Measurements from ENCODE around the gene TEX35. TPM values are rescaled to one million over a fixed set of nuclear protein-coding genes. Genes with fewer than 3 reads are reported as not detected.

TEX35 gene
- total RNA-seq, 2 experiments from 2014 or later: not detected

GRCh38 chr1:178486100-178487069 lies 26.5 kb upstream of the TEX35 start:
- ChIA-PET POLR2A (no interaction called here), CTCF (no interaction called here)

DNA sequence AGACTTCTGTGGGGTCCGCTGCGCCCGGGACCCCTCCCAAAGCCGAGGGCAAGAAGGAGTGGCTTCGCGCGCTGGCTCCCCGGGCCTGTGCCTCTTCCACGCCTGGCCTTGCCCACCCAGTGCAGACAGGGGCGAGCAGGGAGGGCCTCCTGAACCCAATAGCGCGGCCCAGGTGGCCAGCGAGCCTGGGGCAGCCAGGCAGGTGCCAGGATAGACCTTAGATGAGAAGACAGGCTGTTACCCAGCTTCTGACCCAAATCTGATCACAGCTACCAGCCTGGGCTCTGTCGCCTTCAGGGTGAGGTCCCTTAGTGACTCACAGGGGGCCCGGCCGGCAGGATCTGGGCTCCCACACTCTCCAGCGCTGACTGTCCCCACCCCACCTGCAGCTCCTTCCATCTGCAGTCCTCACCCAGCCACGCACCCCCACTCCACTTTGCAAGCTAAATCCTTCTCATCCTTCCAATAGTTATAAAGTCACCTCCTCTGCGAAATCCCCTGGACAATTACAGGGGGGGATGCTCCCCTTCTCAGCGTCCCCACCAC lies 25.8 kb upstream of the TEX35 start:
- Mint-ChIP-seq H3K36me3 (ENCODE audit: low read depth) (no peaks in the 10 kb centered on the region), H3K27ac (no peak overlapping the region), H3K9me3 (no peaks in the 10 kb centered on the region), H3K4me3 (no peak overlapping the region), H3K27me3 (peaks cover 11% of the 10 kb centered on the region), H3K4me1 (no peaks in the 10 kb centered on the region)
- no peak for DNase-seq
- POLR2A ChIA-PET: no interaction called here
- CTCF ChIA-PET: interaction anchor here (1.4 kb wide), 1 partner anchor 19 kb away, joined by 3 read pairs; no protein-coding TSS in a partner anchor

More at GRCh38 chr1:178486100-178487069, 26.5 kb upstream of the TEX35 start:
- no peaks in the 10 kb centered on the region for H3K4me1 Mint-ChIP-seq
- H3K36me3 Mint-ChIP-seq (ENCODE audit: low read depth): no peaks in the 10 kb centered on the region
- H3K27me3 Mint-ChIP-seq: peaks cover 11% of the 10 kb centered on the region
- no peak for DNase-seq
- H3K9me3 Mint-ChIP-seq: no peaks in the 10 kb centered on the region
- no peak overlapping the region for H3K4me3 Mint-ChIP-seq
- no peak overlapping the region for H3K27ac Mint-ChIP-seq

GRCh38 chr1:178488393-178488792 lies 24.5 kb upstream of the TEX35 start:
- POLR2A ChIA-PET: no interaction called here
- Mint-ChIP-seq H3K4me1 (no peaks in the 10 kb centered on the region), H3K27me3 (peaks cover 11% of the 10 kb centered on the region), H3K27ac (no peak overlapping the region), H3K9me3 (no peaks in the 10 kb centered on the region), H3K4me3 (no peak overlapping the region), H3K36me3 (ENCODE audit: low read depth) (no peaks in the 10 kb centered on the region)
- DNase-seq: no peak
- CTCF ChIA-PET: interaction anchor here (0.8 to 1.4 kb wide), 2 partner anchors 13 to 17 kb away, joined by 3 to 4 read pairs; no protein-coding TSS in a partner anchor

GRCh38 chr1:178489399-178489798 lies 23.5 kb upstream of the TEX35 start:
- peaks cover 11% of the 10 kb centered on the region for H3K27me3 Mint-ChIP-seq
- H3K9me3 Mint-ChIP-seq: no peaks in the 10 kb centered on the region
- no peak for DNase-seq
- ChIA-PET POLR2A (no interaction called here), CTCF (no interaction called here)
- H3K4me3 Mint-ChIP-seq: no peak overlapping the region
- H3K27ac Mint-ChIP-seq: no peak overlapping the region
- H3K4me1 Mint-ChIP-seq: no peaks in the 10 kb centered on the region
- no peaks in the 10 kb centered on the region for H3K36me3 Mint-ChIP-seq (ENCODE audit: low read depth)

DNA sequence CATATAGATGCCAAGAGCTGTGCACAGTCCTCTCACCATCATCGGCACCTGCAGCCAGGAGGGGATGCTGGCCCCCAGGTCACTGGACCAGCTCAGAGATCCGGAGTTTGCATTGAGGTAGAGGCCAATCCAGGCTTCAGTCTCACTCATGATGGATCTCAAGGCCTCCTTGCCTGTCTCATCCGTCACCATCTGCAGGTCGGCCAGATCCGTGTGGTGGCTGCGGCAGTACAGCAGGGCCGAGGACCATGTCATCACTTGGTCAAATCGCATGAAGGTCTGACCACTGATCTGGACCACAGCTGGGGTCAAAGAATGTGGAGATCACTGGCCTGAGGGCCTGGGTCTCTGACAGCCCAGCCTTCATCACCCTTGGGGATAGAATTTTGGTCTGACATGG lies 22.8 kb upstream of the TEX35 start:
- no peaks in the 10 kb centered on the region for H3K9me3 Mint-ChIP-seq
- H3K27ac Mint-ChIP-seq: no peak overlapping the region
- H3K36me3 Mint-ChIP-seq (ENCODE audit: low read depth): no peaks in the 10 kb centered on the region
- ChIA-PET CTCF (no interaction called here), POLR2A (no interaction called here)
- H3K4me1 Mint-ChIP-seq: no peaks in the 10 kb centered on the region
- peaks cover 11% of the 10 kb centered on the region for H3K27me3 Mint-ChIP-seq
- H3K4me3 Mint-ChIP-seq: no peak overlapping the region
- DNase-seq: no peak

DNA sequence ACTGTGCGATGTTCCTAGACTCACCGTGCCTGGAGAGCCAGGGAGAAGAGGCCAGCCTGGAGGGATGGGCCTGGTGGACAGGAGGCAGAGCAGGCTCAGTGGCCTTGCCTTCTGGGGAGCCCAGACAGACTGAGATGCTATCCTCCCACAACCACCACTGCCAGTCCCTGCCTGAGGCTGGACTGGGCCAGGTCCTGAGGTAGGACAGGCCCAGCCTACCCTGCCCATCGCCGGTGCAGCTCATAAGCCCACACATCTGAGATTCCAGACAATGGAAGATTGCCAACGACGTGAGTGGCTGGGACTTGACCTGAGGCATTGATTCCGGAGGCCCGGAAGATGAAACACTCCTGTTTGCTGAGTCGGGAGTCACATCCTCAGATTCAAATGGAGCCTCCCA lies 21.9 kb upstream of the TEX35 start:
- H3K9me3 Mint-ChIP-seq: no peaks in the 10 kb centered on the region
- ChIA-PET POLR2A (no interaction called here), CTCF (no interaction called here)
- no peaks in the 10 kb centered on the region for H3K4me1 Mint-ChIP-seq
- no peak for DNase-seq
- no peak overlapping the region for H3K4me3 Mint-ChIP-seq
- H3K27me3 Mint-ChIP-seq: peaks cover 4% of the 10 kb centered on the region
- no peaks in the 10 kb centered on the region for H3K36me3 Mint-ChIP-seq (ENCODE audit: low read depth)
- no peak overlapping the region for H3K27ac Mint-ChIP-seq

DNA sequence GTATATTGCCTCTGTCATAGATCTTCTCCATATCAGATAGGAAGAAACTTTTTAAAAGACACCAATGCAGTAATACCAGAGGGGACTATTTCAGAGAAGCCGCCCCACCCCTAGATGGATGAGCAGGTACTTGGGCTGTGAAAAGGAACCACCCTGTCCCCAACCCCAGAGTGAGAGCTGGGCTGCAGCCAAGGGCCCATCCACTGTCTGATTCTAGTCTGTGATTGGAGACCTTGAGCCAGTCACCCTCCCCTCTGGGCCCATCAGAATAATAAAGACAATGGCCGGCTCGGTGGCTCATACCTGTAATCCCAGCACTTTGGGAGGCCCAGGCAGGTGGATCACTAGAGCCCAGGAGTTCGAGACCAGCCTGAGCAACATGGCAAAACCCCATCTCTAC lies 21.2 kb upstream of the TEX35 start:
- Mint-ChIP-seq H3K4me1 (no peaks in the 10 kb centered on the region), H3K36me3 (ENCODE audit: low read depth) (no peaks in the 10 kb centered on the region), H3K27me3 (peaks cover 4% of the 10 kb centered on the region), H3K9me3 (no peaks in the 10 kb centered on the region), H3K4me3 (no peak overlapping the region), H3K27ac (no peak overlapping the region)
- no peak for DNase-seq
- CTCF ChIA-PET: no interaction called here
- POLR2A ChIA-PET: no interaction called here

DNA sequence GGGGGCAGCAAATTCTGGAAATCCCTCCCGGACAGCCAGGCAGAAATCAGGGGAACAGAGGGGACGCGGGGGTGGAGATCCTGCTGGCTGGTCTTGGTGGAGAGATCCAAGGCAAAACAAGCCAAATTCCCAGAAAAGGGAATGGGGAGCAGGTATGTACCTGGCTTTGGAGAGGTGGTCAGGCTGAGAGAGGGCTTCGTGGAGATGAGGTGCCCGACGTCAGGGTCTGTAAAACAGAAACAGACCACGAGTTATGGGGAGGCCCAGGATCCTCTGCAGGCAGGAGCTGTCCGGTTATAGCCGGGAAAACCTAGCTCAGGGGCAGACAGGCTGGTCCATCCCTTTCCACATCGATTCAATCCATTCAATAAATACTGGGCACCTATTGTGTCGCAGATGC lies 20.6 kb upstream of the TEX35 start:
- Mint-ChIP-seq H3K4me1 (no peaks in the 10 kb centered on the region), H3K27ac (no peak overlapping the region), H3K4me3 (no peak overlapping the region), H3K36me3 (ENCODE audit: low read depth) (no peaks in the 10 kb centered on the region), H3K27me3 (peaks cover 4% of the 10 kb centered on the region), H3K9me3 (no peaks in the 10 kb centered on the region)
- DNase-seq: no peak
- ChIA-PET CTCF (no interaction called here), POLR2A (no interaction called here)

- no peaks in the 10 kb centered on the region for H3K9me3 Mint-ChIP-seq
- no peak overlapping the region for H3K4me3 Mint-ChIP-seq
- H3K27ac Mint-ChIP-seq: no peak overlapping the region
- CTCF ChIA-PET: no interaction called here
- H3K27me3 Mint-ChIP-seq: no peaks in the 10 kb centered on the region
- DNase-seq: no peak
- POLR2A ChIA-PET: no interaction called here
- H3K36me3 Mint-ChIP-seq (ENCODE audit: low read depth): no peaks in the 10 kb centered on the region
- no peaks in the 10 kb centered on the region for H3K4me1 Mint-ChIP-seq
Observed at GRCh38 chr1:178493301-178493741, 19.6 kb upstream of the TEX35 start.

GRCh38 chr1:178494569-178494971 lies 18.3 kb upstream of the TEX35 start:
- Mint-ChIP-seq H3K4me3 (no peak overlapping the region), H3K27me3 (no peaks in the 10 kb centered on the region), H3K36me3 (ENCODE audit: low read depth) (no peaks in the 10 kb centered on the region), H3K9me3 (no peaks in the 10 kb centered on the region), H3K4me1 (no peaks in the 10 kb centered on the region), H3K27ac (no peak overlapping the region)
- CTCF ChIA-PET: interaction anchor here (1.1 to 1.4 kb wide), 2 partner anchors 10 to 13 kb away, joined by 3 to 4 read pairs; no protein-coding TSS in a partner anchor
- POLR2A ChIA-PET: no interaction called here
- DNase-seq: no peak

GRCh38 chr1:178495158-178495557 lies 17.8 kb upstream of the TEX35 start:
- Mint-ChIP-seq H3K9me3 (no peaks in the 10 kb centered on the region), H3K27me3 (no peaks in the 10 kb centered on the region), H3K36me3 (ENCODE audit: low read depth) (no peaks in the 10 kb centered on the region), H3K27ac (no peak overlapping the region), H3K4me3 (no peak overlapping the region), H3K4me1 (no peaks in the 10 kb centered on the region)
- ChIA-PET CTCF (interaction anchor here (1.1 to 1.4 kb wide), 2 partner anchors 9 to 12 kb away, joined by 3 to 4 read pairs; no protein-coding TSS in a partner anchor), POLR2A (no interaction called here)
- no peak for DNase-seq

- Mint-ChIP-seq H3K9me3 (no peaks in the 10 kb centered on the region), H3K36me3 (ENCODE audit: low read depth) (no peaks in the 10 kb centered on the region), H3K4me1 (no peaks in the 10 kb centered on the region), H3K27me3 (no peaks in the 10 kb centered on the region), H3K27ac (no peak overlapping the region), H3K4me3 (no peak overlapping the region)
- ChIA-PET CTCF (no interaction called here), POLR2A (no interaction called here)
- no peak for DNase-seq
Observed at GRCh38 chr1:178495741-178496409, 17.0 kb upstream of the TEX35 start.

- no peak within 1 kb of the TSS for H3K4me3 Mint-ChIP-seq
- DNase-seq: no peak
- POLR2A ChIA-PET: no interaction called here
- H3K9me3 Mint-ChIP-seq: no peaks in the 10 kb centered on the region
- H3K27me3 Mint-ChIP-seq: no peaks in the 10 kb centered on the region
- H3K36me3 Mint-ChIP-seq (ENCODE audit: low read depth): no peaks in the 10 kb centered on the region
- CTCF ChIA-PET: no interaction called here
- H3K4me1 Mint-ChIP-seq: no peaks in the 10 kb centered on the region
- H3K27ac Mint-ChIP-seq: no peak within 1 kb of the TSS
Observed at GRCh38 chr1:178496410-178497135, 16.3 kb upstream of the TEX35 start, which contains the start of gene CLEC20A. CLEC20A (minus strand) TSS chr1:178496964; CDS start chr1:178496939, 25 bp downstream.
